Endodermal cell (in vitro differentiated cells): ENCODE data around the gene MBD4. TPM values are rescaled to one million over a fixed set of nuclear protein-coding genes. Genes with fewer than 3 reads are reported as not detected.
A peak's percentile ranks its signal among the peaks of the same experiment; 100 is the strongest.

Experiments used
- DNase-seq: peaks from one replicate; pipeline ENCODE4 v3.0.0-alpha.2; 2017
- H3K27ac ChIP-seq: 2 replicates; pipeline ENCODE4 v1.5.1; 2013; ENCODE audit warnings: mild to moderate bottlenecking, low read depth, low read length, moderate library complexity
- H3K27me3 ChIP-seq: 2 replicates; pipeline ENCODE4 v1.6.1; 2013; ENCODE audit warnings: mild to moderate bottlenecking, low read length, moderate library complexity; ENCODE audit not compliant: insufficient read depth, control insufficient read depth, poor library complexity, severe bottlenecking
- H3K36me3 ChIP-seq: 2 replicates; pipeline ENCODE4 v1.7.0; 2013; ENCODE audit warnings: mild to moderate bottlenecking, low read length, moderate library complexity; ENCODE audit not compliant: control insufficient read depth, insufficient read depth
- H3K4me1 ChIP-seq: one replicate; pipeline ENCODE4 v1.7.0; 2013; ENCODE audit warnings: low read length; ENCODE audit not compliant: control insufficient read depth, insufficient read depth
- H3K4me3 ChIP-seq: 2 replicates; pipeline ENCODE4 v1.5.1; 2013; ENCODE audit warnings: mild to moderate bottlenecking, low read length, moderate library complexity
- H3K9ac ChIP-seq: 2 replicates; pipeline ENCODE4 v1.6.1; 2013; ENCODE audit warnings: mild to moderate bottlenecking, low read length, moderate library complexity; ENCODE audit not compliant: poor library complexity, severe bottlenecking; ENCODE audit errors: extremely low read depth
- H3K9me3 ChIP-seq: 2 replicates; pipeline ENCODE4 v1.6.1; 2013; ENCODE audit warnings: mild to moderate bottlenecking, low read length, moderate library complexity; ENCODE audit not compliant: control insufficient read depth
- H3K27ac Mint-ChIP-seq: 2 replicates; pipeline ENCODE4 v1.8.0; 2020; ENCODE audit warnings: mixed read lengths
- H3K27me3 Mint-ChIP-seq: 2 replicates; pipeline ENCODE4 v1.8.0; 2021; ENCODE audit warnings: mild to moderate bottlenecking, mixed read lengths; ENCODE audit not compliant: insufficient read depth
- H3K36me3 Mint-ChIP-seq: 2 replicates; pipeline ENCODE4 v1.8.0; 2020; ENCODE audit warnings: low read depth, mixed read lengths
- H3K4me1 Mint-ChIP-seq: 2 replicates; pipeline ENCODE4 v1.8.0; 2020; ENCODE audit warnings: mixed read lengths
- H3K4me3 Mint-ChIP-seq: 2 replicates; pipeline ENCODE4 v1.8.0; 2020; ENCODE audit warnings: mild to moderate bottlenecking, moderate library complexity, mixed read lengths
- H3K9me3 Mint-ChIP-seq: 2 replicates; pipeline ENCODE4 v1.8.0; 2020; ENCODE audit warnings: mild to moderate bottlenecking, mixed read lengths
- CTCF ChIP-seq: fragments of 200-600 bp; sonication (generic); conservative IDR thresholded peaks from 2 replicates; pipeline ENCODE4 v1.5.0; 2021; ENCODE audit warnings: antibody characterized with exemption, mild to moderate bottlenecking
- WGBS, 2 experiments: methylation state at CpG; one replicate each; pipeline versions ENCODE4 v1.1.5 to v1.1.7; 2013; ENCODE audit warnings: missing lambda C conversion rate in 2 of 2, mixed read lengths in 1 of 2; ENCODE audit not compliant: insufficient coverage in 1 of 2, insufficient read length in 1 of 2; 5-methylcytosine and 5-hydroxymethylcytosine counted together
- total RNA-seq, 2 donors: library from RNA; stranded (reverse); fragmentation: NEBNext Ultra II Directional in 1 of 2; extraction: Animal tissue kit (Norgen Biotek cat#: 25700) in 1 of 2; gene quantifications; 2 replicates in 1 of 2; 3 replicates in 1 of 2; pipeline ENCODE4 v1.2.1, GENCODE V29; 2021

The MBD4 gene
- total RNA-seq, 2 donors from 2014 or later = 39.5 to 45.5 TPM

GRCh38 chr3:129432036-129432435 lies 7.7 kb downstream of the MBD4 start:
- peaks cover 70% of the 10 kb centered on the region for H3K36me3 ChIP-seq
- H3K36me3 Mint-ChIP-seq = peaks cover 48% of the 10 kb centered on the region
- 95 to 98% methylated on average over 6 to 7 of the region's 7 CpGs for whole genome bisulfite sequencing, 2 experiments
- no peak for TF ChIP-seq CTCF
- no peak overlapping the region for H3K4me3 ChIP-seq
- H3K9me3 ChIP-seq = no peaks in the 10 kb centered on the region
- H3K4me3 Mint-ChIP-seq = no peak overlapping the region
- peaks cover 5% of the 10 kb centered on the region for H3K4me1 ChIP-seq
- no peak overlapping the region for H3K27ac Mint-ChIP-seq
- H3K9me3 Mint-ChIP-seq = no peaks in the 10 kb centered on the region
- no peak overlapping the region for H3K9ac ChIP-seq
- H3K27ac ChIP-seq = no peak overlapping the region
- peaks cover 14% of the 10 kb centered on the region for H3K27me3 Mint-ChIP-seq
- peaks cover 38% of the 10 kb centered on the region for H3K4me1 Mint-ChIP-seq
- no peak for DNase-seq
- peaks cover 12% of the 10 kb centered on the region for H3K27me3 ChIP-seq

DNA sequence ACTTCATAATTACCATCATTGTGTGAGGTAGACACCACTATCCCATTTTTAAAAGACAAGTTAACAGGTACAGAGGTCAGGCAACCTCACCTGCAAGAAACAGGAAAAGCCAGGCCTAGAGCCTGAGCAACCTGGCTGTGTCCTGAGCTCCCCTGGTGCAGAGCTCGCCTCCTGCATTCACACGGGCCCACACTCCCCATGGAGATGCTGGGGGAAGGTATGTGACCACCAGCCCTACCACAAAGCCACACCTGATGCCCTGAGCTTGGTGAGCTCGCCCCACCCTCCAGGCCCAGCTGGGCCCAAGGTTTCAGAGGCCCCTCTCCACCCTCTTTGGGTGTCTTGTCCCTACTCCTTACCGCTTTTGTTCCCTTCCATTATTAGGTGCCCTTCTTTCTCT lies 10.1 kb downstream of the MBD4 start:
- H3K27ac ChIP-seq = no peak overlapping the region
- peaks cover 3% of the 10 kb centered on the region for H3K4me1 ChIP-seq
- Mint-ChIP-seq H3K27ac (peak overlapping the region; percentile 87), H3K4me3 (no peak overlapping the region), H3K36me3 (peaks cover 29% of the 10 kb centered on the region), H3K27me3 (peaks cover 18% of the 10 kb centered on the region), H3K4me1 (peaks cover 41% of the 10 kb centered on the region), H3K9me3 (no peaks in the 10 kb centered on the region)
- peak; percentile 80 for DNase-seq
- H3K36me3 ChIP-seq = peaks cover 45% of the 10 kb centered on the region
- TF ChIP-seq CTCF = no peak
- H3K27me3 ChIP-seq = peaks cover 12% of the 10 kb centered on the region
- 84 to 100% methylated on average over 1 to 4 of the region's 4 CpGs for WGBS, 2 experiments
- H3K9ac ChIP-seq = no peak overlapping the region
- no peaks in the 10 kb centered on the region for H3K9me3 ChIP-seq
- H3K4me3 ChIP-seq = no peak overlapping the region

DNA sequence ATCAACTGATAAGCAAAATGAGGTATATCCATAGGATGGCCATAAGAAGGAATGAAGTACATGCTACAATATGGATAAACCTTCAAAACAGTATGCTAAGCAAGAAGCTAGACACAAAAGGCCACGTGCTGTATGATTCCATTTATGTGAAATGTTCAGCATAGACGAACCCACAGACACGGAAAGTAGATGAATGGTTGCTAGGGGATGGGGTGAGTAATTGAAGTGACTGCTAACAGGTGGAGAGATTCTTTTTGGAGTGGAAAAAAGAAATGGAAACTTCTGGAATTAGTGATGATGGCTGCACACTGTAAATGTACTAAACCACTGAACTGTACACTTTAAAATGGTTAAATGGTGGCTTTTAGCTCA lies 10.7 kb downstream of the MBD4 start:
- no peaks in the 10 kb centered on the region for H3K9me3 Mint-ChIP-seq
- DNase-seq = no peak
- peak overlapping the region; percentile 71 for H3K4me3 Mint-ChIP-seq
- peak overlapping the region; percentile 87 for H3K27ac Mint-ChIP-seq
- no peak for TF ChIP-seq CTCF
- Histone ChIP-seq H3K27me3 (peaks cover 12% of the 10 kb centered on the region), H3K9me3 (no peaks in the 10 kb centered on the region), H3K27ac (peak overlapping the region; percentile 59), H3K4me3 (no peak overlapping the region), H3K4me1 (peaks cover 3% of the 10 kb centered on the region), H3K36me3 (peaks cover 40% of the 10 kb centered on the region), H3K9ac (no peak overlapping the region)
- peaks cover 18% of the 10 kb centered on the region for H3K27me3 Mint-ChIP-seq
- H3K36me3 Mint-ChIP-seq = peaks cover 26% of the 10 kb centered on the region
- H3K4me1 Mint-ChIP-seq = peaks cover 43% of the 10 kb centered on the region
- WGBS, 2 experiments = 92 to 93% methylated on average over 3 of the region's 3 CpGs
